Transverse colon (tissue), 4 donors: Measurements from ENCODE around the gene OR13G1. TPM values are rescaled to one million over a fixed set of nuclear protein-coding genes. Genes with fewer than 3 reads are reported as not detected.

Source experiments
- DNase-seq: peaks from one replicate; pipeline ENCODE4 v3.0.0-alpha.2; 2019
- H3K27ac ChIP-seq, 4 donors: fragments of 200-600 bp; sonication (generic); 2 replicates each; pipeline ENCODE4 v1.5.1; 2016 to 2018; ENCODE audit warnings: inconsistent platforms in 4 of 4
- H3K27me3 ChIP-seq: fragments of 200-600 bp; sonication (generic); 2 replicates; pipeline ENCODE4 v1.5.1; 2017; ENCODE audit warnings: inconsistent platforms
- H3K36me3 ChIP-seq, 4 donors: fragments of 200-600 bp; sonication (generic); 2 replicates each; pipeline ENCODE4 v1.5.1; 2017 to 2019; ENCODE audit warnings: inconsistent platforms in 4 of 4
- H3K4me1 ChIP-seq, 4 donors: fragments of 200-600 bp; sonication (generic); 2 replicates each; pipeline ENCODE4 v1.5.1; 2017 to 2020; ENCODE audit warnings: inconsistent platforms in 4 of 4
- H3K4me3 ChIP-seq, 4 donors: fragments of 200-600 bp; sonication (generic); 1 replicate in 1 of 4; 2 replicates in 3 of 4; pipeline versions ENCODE4 v1.5.1 to v1.6.1; 2017 to 2019; ENCODE audit warnings: inconsistent platforms in 4 of 4
- H3K9me3 ChIP-seq, 2 donors: fragments of 200-600 bp; sonication (generic); 2 replicates each; pipeline ENCODE4 v1.5.1; 2017 to 2019; ENCODE audit warnings: inconsistent platforms in 2 of 2
- EP300 ChIP-seq: sonication (generic); formaldehyde crosslinking; IDR thresholded peaks from one replicate; pipeline ENCODE4 v1.6.1; 2017; ENCODE audit warnings: antibody characterized with exemption, low read depth
- POLR2A ChIP-seq: fragments of 450-650 bp; IDR thresholded peaks from one replicate; pipeline ENCODE4 v1.6.1; 2016; ENCODE audit warnings: antibody characterized with exemption, mild to moderate bottlenecking, moderate library complexity
- POLR2AphosphoS5 ChIP-seq, 3 donors: sonication (generic); formaldehyde crosslinking; IDR thresholded peaks; one replicate each; pipeline ENCODE4 v1.6.1; 2016; ENCODE audit warnings: antibody characterized with exemption in 3 of 3
- WGBS, 2 donors: methylation state at CpG; one replicate each; pipeline ENCODE4 v1.1.5; 2018; ENCODE audit warnings: low coverage in 1 of 2; 5-methylcytosine and 5-hydroxymethylcytosine counted together
- in situ Hi-C, 4 donors: fragments of 200-750 bp; cut with MboI; loops; one replicate each; pipeline versions ENCODE4 v1.15.0 to v1.15.1; 2017; ENCODE audit warnings: low sequenced_read_pairs in 3 of 4, low pct_ligation_motif_present in 1 of 4, low pct_unique_long_range_greater_than_20kb in 1 of 4
- intact Hi-C: fragments of 100-400 bp; cut with DNase I; formaldehyde crosslinking; loops from one replicate; pipeline ENCODE4 v1.15.1; 2023; ENCODE audit warnings: low total_unique reads
- total RNA-seq, 4 donors: library from RNA; depleted of rRNA; stranded (reverse); fragments of >200 nt; gene quantifications; one replicate each; pipeline ENCODE4 v1.1.0, GENCODE V29; 2016
- TF ChIP-seq, protein P1 (sequence below), 5 experiments: fragments of 200-600 bp in 3 of 5; fragments of 450-650 bp in 2 of 5; sonication (generic) in 3 of 5; IDR thresholded peaks; 1 replicate in 2 of 5; 2 replicates in 3 of 5; pipeline ENCODE4 v1.5.1; 2016 to 2017; ENCODE audit warnings: antibody characterized with exemption in 5 of 5, inconsistent platforms in 3 of 5, mild to moderate bottlenecking in 2 of 5, moderate library complexity in 1 of 5

Gene OR13G1
- total RNA-seq, 4 donors from 2014 or later: not detected

GRCh38 chr1:247701338-247701737 is 21.8 kb upstream of the OR13G1 start:
- H3K9me3 ChIP-seq: no peaks in the 10 kb centered on the region
- H3K4me3 ChIP-seq: no peak overlapping the region
- in situ Hi-C loops (no loop called here), intact Hi-C loops (no loop called here)
- H3K27me3 ChIP-seq: no peaks in the 10 kb centered on the region
- DNase-seq: no peak
- no peaks in the 10 kb centered on the region for H3K36me3 ChIP-seq
- 12 to 31% methylated on average over 1 of the region's 1 CpG for WGBS, 2 donors
- H3K27ac ChIP-seq: no peak overlapping the region
- H3K4me1 ChIP-seq: no peaks in the 10 kb centered on the region
- no peak for TF ChIP-seq POLR2A
- TF ChIP-seq, protein P1, sequence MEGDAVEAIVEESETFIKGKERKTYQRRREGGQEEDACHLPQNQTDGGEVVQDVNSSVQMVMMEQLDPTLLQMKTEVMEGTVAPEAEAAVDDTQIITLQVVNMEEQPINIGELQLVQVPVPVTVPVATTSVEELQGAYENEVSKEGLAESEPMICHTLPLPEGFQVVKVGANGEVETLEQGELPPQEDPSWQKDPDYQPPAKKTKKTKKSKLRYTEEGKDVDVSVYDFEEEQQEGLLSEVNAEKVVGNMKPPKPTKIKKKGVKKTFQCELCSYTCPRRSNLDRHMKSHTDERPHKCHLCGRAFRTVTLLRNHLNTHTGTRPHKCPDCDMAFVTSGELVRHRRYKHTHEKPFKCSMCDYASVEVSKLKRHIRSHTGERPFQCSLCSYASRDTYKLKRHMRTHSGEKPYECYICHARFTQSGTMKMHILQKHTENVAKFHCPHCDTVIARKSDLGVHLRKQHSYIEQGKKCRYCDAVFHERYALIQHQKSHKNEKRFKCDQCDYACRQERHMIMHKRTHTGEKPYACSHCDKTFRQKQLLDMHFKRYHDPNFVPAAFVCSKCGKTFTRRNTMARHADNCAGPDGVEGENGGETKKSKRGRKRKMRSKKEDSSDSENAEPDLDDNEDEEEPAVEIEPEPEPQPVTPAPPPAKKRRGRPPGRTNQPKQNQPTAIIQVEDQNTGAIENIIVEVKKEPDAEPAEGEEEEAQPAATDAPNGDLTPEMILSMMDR (IDR thresholded peaks at IDR 0.05): no peak
- no peak for TF ChIP-seq EP300
- TF ChIP-seq POLR2AphosphoS5 (IDR thresholded peaks at IDR 0.05): no peak

DNA sequence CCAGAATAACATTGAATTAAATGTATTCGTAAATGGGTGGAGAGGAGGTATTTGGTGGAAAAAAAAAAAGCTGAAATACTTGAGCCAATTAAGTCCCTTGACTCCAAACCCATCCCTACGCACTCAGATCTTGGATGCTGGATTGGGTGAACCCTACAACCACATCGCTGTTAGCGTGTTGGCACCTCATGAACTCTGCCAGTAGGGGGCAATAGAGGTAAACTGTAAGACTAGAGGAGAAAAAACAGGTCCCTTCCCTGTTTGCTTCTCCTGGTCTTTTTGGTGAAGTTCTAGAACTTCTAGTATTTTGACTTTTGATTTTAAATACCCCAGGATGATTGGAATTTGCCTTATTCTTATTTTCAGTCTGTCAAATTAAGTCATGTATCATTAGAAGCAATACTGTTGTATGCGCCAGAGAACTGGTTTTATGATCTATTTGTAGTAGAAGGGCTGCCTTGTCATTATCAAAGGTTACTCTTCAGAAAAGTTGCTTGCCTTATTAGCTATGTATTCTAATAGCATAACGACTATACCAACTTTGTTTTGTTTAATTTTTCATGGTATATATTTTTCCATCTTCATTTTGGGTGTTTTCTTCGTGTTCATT is 1.9 kb upstream of the OR13G1 start:
- Histone ChIP-seq H3K36me3 (no peaks in the 10 kb centered on the region), H3K9me3 (no peaks in the 10 kb centered on the region), H3K4me3 (no peak overlapping the region), H3K27ac (no peak overlapping the region), H3K27me3 (no peaks in the 10 kb centered on the region), H3K4me1 (no peaks in the 10 kb centered on the region)
- TF ChIP-seq, protein P1 (IDR thresholded peaks at IDR 0.05): peak; percentile 37 to 66 (median 65)
- no peak for TF ChIP-seq POLR2A
- no peak for TF ChIP-seq EP300
- TF ChIP-seq POLR2AphosphoS5 (IDR thresholded peaks at IDR 0.05): no peak
- in situ Hi-C loops (no loop called here), intact Hi-C loops (no loop called here)
- DNase-seq: peak; percentile 48
- WGBS, 2 donors: 28 to 29% methylated on average over 7 of the region's 7 CpGs

GRCh38 chr1:247680171-247680570 is 632 bp upstream of the OR13G1 start:
- Histone ChIP-seq H3K27me3 (no peaks in the 10 kb centered on the region), H3K27ac (no peak overlapping the region), H3K9me3 (no peaks in the 10 kb centered on the region), H3K36me3 (no peaks in the 10 kb centered on the region), H3K4me1 (no peaks in the 10 kb centered on the region), H3K4me3 (no peak overlapping the region)
- 66 to 78% methylated on average over 4 of the region's 4 CpGs for WGBS, 2 donors
- in situ Hi-C loops: no loop called here
- TF ChIP-seq, protein P1 (IDR thresholded peaks at IDR 0.05): no peak
- TF ChIP-seq POLR2A: no peak
- TF ChIP-seq EP300: no peak
- no peak for TF ChIP-seq POLR2AphosphoS5 (IDR thresholded peaks at IDR 0.05)
- intact Hi-C loops: no loop called here
- DNase-seq: no peak

- no peak for DNase-seq
- peaks cover 3 to 6% of the 10 kb centered on the region in 2 donors for H3K9me3 ChIP-seq
- H3K27me3 ChIP-seq: no peaks in the 10 kb centered on the region
- in situ Hi-C loops: no loop called here
- H3K36me3 ChIP-seq: no peaks in the 10 kb centered on the region
- intact Hi-C loops: no loop called here
- no peak overlapping the region for H3K4me3 ChIP-seq
- H3K27ac ChIP-seq: no peak overlapping the region
- TF ChIP-seq EP300: no peak
- no peak for TF ChIP-seq POLR2AphosphoS5 (IDR thresholded peaks at IDR 0.05)
- TF ChIP-seq, protein P1 (IDR thresholded peaks at IDR 0.05): no peak
- TF ChIP-seq POLR2A: no peak
- H3K4me1 ChIP-seq: no peaks in the 10 kb centered on the region
- WGBS, 2 donors: 54 to 56% methylated on average over 1 of the region's 1 CpG
Measured at GRCh38 chr1:247669225-247669624, 10.3 kb downstream of the OR13G1 start.
